Measurements from ENCODE around the gene EMB. TPM values are rescaled to one million over a fixed set of nuclear protein-coding genes. Genes with fewer than 3 reads are reported as not detected.
"Not testable (repeated sequence)": the region's sequence is repeated elsewhere in the genome, so short reads cannot be mapped to it uniquely, and the experiment has no call there.

The EMB gene
- total and polyA plus RNA-seq, 4 donors, result 7.6 to 25.1 (median 16.9) TPM

- Histone ChIP-seq H3K4me1 (ENCODE audit: control insufficient read depth in 5 of 5, insufficient read depth in 5 of 5, low read length in 5 of 5) (no peaks in the 10 kb centered on the region), H3K27ac (ENCODE audit: low read depth in 1 of 2, low read length in 1 of 2) (no peak overlapping the region), H3K9ac (ENCODE audit: insufficient read depth in 1 of 2, low read length in 2 of 2) (no peak overlapping the region), H3K27me3 (ENCODE audit: control insufficient read depth in 3 of 3, insufficient read depth in 3 of 3, low read length in 2 of 3) (no peaks in the 10 kb centered on the region), H3K4me3 (no peak overlapping the region), H3K9me3 (ENCODE audit: control insufficient read depth in 4 of 4, insufficient read depth in 3 of 4, low read length in 3 of 4) (peaks cover 0 to 3% (median 1%) of the 10 kb centered on the region in 4 donors), H3K36me3 (ENCODE audit: control insufficient read depth in 4 of 4, insufficient read depth in 4 of 4, low read length in 4 of 4) (no peaks in the 10 kb centered on the region)
- TF ChIP-seq CTCF (IDR thresholded peaks at IDR 0.05; ENCODE audit: control extremely low read depth, extremely low read depth), result no peak
- DNase-seq, result no peak
- ATAC-seq (ENCODE audit: insufficient read depth, low FRiP score), result no peak
- WGBS, 2 donors, result 73 to 94% methylated on average over 1 of the region's 1 CpG
These were observed 22.6 kb upstream of the EMB start for GRCh38 chr5:50463726-50464125.

GRCh38 chr5:50463047-50463446 is 22.0 kb upstream of the EMB start:
- H3K27ac ChIP-seq (ENCODE audit: low read depth in 1 of 2, low read length in 1 of 2), result no peak overlapping the region
- no peak for DNase-seq
- peaks cover 0 to 3% (median 1%) of the 10 kb centered on the region in 4 donors for H3K9me3 ChIP-seq (ENCODE audit: control insufficient read depth in 4 of 4, insufficient read depth in 3 of 4, low read length in 3 of 4)
- WGBS, 2 donors, result 69 to 86% methylated on average over 2 of the region's 2 CpGs
- no peaks in the 10 kb centered on the region for H3K4me1 ChIP-seq (ENCODE audit: control insufficient read depth in 5 of 5, insufficient read depth in 5 of 5, low read length in 5 of 5)
- TF ChIP-seq CTCF (IDR thresholded peaks at IDR 0.05; ENCODE audit: control extremely low read depth, extremely low read depth), result no peak
- no peaks in the 10 kb centered on the region for H3K27me3 ChIP-seq (ENCODE audit: control insufficient read depth in 3 of 3, insufficient read depth in 3 of 3, low read length in 2 of 3)
- H3K36me3 ChIP-seq (ENCODE audit: control insufficient read depth in 4 of 4, insufficient read depth in 4 of 4, low read length in 4 of 4), result no peaks in the 10 kb centered on the region
- H3K4me3 ChIP-seq, result no peak overlapping the region
- no peak for ATAC-seq (ENCODE audit: insufficient read depth, low FRiP score)
- H3K9ac ChIP-seq (ENCODE audit: insufficient read depth in 1 of 2, low read length in 2 of 2), result no peak overlapping the region

- not testable (repeated sequence) for H3K9ac ChIP-seq (ENCODE audit: insufficient read depth in 1 of 2, low read length in 2 of 2); H3K9me3 ChIP-seq (ENCODE audit: control insufficient read depth in 4 of 4, insufficient read depth in 3 of 4, low read length in 3 of 4); H3K36me3 ChIP-seq (ENCODE audit: control insufficient read depth in 4 of 4, insufficient read depth in 4 of 4, low read length in 4 of 4); H3K4me1 ChIP-seq (ENCODE audit: control insufficient read depth in 5 of 5, insufficient read depth in 5 of 5, low read length in 5 of 5); H3K27ac ChIP-seq (ENCODE audit: low read depth in 1 of 2, low read length in 1 of 2); H3K4me3 ChIP-seq; DNase-seq; H3K27me3 ChIP-seq (ENCODE audit: control insufficient read depth in 3 of 3, insufficient read depth in 3 of 3, low read length in 2 of 3)
- peak; percentile 62 for ATAC-seq (ENCODE audit: insufficient read depth, low FRiP score)
- 69 to 77% methylated on average over 1 of the region's 1 CpG for WGBS, 2 donors
These were observed 21.5 kb upstream of the EMB start for GRCh38 chr5:50462579-50462978.

GRCh38 chr5:50458372-50458771 is 17.3 kb upstream of the EMB start:
- H3K4me3 ChIP-seq; DNase-seq; H3K4me1 ChIP-seq (ENCODE audit: control insufficient read depth in 5 of 5, insufficient read depth in 5 of 5, low read length in 5 of 5); ATAC-seq (ENCODE audit: insufficient read depth, low FRiP score); H3K27me3 ChIP-seq (ENCODE audit: control insufficient read depth in 3 of 3, insufficient read depth in 3 of 3, low read length in 2 of 3); H3K9me3 ChIP-seq (ENCODE audit: control insufficient read depth in 4 of 4, insufficient read depth in 3 of 4, low read length in 3 of 4); H3K36me3 ChIP-seq (ENCODE audit: control insufficient read depth in 4 of 4, insufficient read depth in 4 of 4, low read length in 4 of 4); H3K27ac ChIP-seq (ENCODE audit: low read depth in 1 of 2, low read length in 1 of 2); H3K9ac ChIP-seq (ENCODE audit: insufficient read depth in 1 of 2, low read length in 2 of 2): not testable (repeated sequence)
- 75 to 77% methylated on average over 9 of the region's 9 CpGs for WGBS, 2 donors

- not testable (repeated sequence) for H3K9ac ChIP-seq (ENCODE audit: insufficient read depth in 1 of 2, low read length in 2 of 2); H3K4me1 ChIP-seq (ENCODE audit: control insufficient read depth in 5 of 5, insufficient read depth in 5 of 5, low read length in 5 of 5); ATAC-seq (ENCODE audit: insufficient read depth, low FRiP score); H3K4me3 ChIP-seq; H3K36me3 ChIP-seq (ENCODE audit: control insufficient read depth in 4 of 4, insufficient read depth in 4 of 4, low read length in 4 of 4); H3K9me3 ChIP-seq (ENCODE audit: control insufficient read depth in 4 of 4, insufficient read depth in 3 of 4, low read length in 3 of 4); H3K27ac ChIP-seq (ENCODE audit: low read depth in 1 of 2, low read length in 1 of 2); DNase-seq; H3K27me3 ChIP-seq (ENCODE audit: control insufficient read depth in 3 of 3, insufficient read depth in 3 of 3, low read length in 2 of 3)
- WGBS, 2 donors, result 24 to 51% methylated on average over 3 of the region's 3 CpGs
These were observed 8.2 kb upstream of the EMB start for GRCh38 chr5:50449241-50449640.

Measured in lung (tissue), 12 donors.